Measurements from ENCODE around the gene SAMD14.

The SAMD14 gene

DNA sequence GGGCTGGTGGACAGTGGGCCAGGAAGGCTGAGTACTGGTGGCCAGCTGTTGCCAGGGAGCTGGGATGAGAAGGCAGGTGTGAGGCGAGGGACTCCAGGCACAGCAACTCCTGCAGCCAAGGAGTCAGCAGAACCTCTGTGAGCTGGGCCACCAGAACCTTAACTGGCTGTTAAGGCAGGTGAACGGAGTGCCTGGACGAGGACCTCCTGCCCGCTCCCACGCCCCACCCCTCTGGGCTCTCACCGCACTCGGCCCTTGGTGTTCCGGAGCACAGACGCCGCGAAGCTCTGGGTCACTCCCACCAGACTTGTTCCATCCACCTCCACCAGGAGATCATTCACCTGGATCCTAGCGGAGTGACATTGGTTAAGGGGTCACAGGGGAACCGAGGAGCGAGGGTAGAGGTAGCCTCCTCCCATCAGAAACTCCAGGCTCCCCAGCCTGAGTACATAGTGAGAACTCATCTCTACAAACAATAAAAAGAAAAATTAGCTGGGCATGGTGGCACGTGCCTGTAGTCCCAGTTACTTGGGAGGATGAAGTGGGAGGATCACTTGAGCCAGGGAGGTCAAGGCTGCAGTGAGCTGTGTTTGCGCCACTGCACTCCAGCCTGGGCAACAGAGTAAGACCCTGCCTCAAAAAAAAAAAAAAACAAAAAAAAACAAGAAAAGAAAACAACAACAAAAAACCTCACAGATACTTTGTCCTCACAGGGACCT, 11.2 kb upstream of the SAMD14 start:
- no peak for ATAC-seq
- TF ChIP-seq OSR1 (CRISPR knock-in tag; IDR thresholded peaks at IDR 0.05), result no peak
- TF ChIP-seq, protein P1, sequence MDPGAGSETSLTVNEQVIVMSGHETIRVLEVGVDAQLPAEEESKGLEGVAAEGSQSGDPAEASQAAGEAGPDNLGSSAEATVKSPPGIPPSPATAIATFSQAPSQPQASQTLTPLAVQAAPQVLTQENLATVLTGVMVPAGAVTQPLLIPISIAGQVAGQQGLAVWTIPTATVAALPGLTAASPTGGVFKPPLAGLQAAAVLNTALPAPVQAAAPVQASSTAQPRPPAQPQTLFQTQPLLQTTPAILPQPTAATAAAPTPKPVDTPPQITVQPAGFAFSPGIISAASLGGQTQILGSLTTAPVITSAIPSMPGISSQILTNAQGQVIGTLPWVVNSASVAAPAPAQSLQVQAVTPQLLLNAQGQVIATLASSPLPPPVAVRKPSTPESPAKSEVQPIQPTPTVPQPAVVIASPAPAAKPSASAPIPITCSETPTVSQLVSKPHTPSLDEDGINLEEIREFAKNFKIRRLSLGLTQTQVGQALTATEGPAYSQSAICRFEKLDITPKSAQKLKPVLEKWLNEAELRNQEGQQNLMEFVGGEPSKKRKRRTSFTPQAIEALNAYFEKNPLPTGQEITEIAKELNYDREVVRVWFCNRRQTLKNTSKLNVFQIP (CRISPR knock-in tag; IDR thresholded peaks at IDR 0.05; ENCODE audit: borderline replicate concordance, low read depth), result no peak
- no peak for TF ChIP-seq PPARA (CRISPR knock-in tag; IDR thresholded peaks at IDR 0.05; ENCODE audit: borderline replicate concordance)
- no peak for TF ChIP-seq TSHZ2 (CRISPR knock-in tag; IDR thresholded peaks at IDR 0.05)
- TF ChIP-seq BACH2 (CRISPR knock-in tag; IDR thresholded peaks at IDR 0.05; ENCODE audit: borderline replicate concordance), result no peak
- TF ChIP-seq CSDC2 (CRISPR knock-in tag; IDR thresholded peaks at IDR 0.05), result no peak
- no peak for TF ChIP-seq ESRRG (CRISPR knock-in tag; IDR thresholded peaks at IDR 0.05)
- no peak for TF ChIP-seq TCF4 (CRISPR knock-in tag; IDR thresholded peaks at IDR 0.05; ENCODE audit: borderline replicate concordance)
- TF ChIP-seq ZNF565 (CRISPR knock-in tag; conservative IDR thresholded peaks at IDR 0.05; ENCODE audit: low read depth), result no peak
- TF ChIP-seq PATZ1 (CRISPR knock-in tag; IDR thresholded peaks at IDR 0.05; ENCODE audit: borderline replicate concordance), result no peak
- TF ChIP-seq SNAI2 (CRISPR knock-in tag; IDR thresholded peaks at IDR 0.05), result no peak

DNA sequence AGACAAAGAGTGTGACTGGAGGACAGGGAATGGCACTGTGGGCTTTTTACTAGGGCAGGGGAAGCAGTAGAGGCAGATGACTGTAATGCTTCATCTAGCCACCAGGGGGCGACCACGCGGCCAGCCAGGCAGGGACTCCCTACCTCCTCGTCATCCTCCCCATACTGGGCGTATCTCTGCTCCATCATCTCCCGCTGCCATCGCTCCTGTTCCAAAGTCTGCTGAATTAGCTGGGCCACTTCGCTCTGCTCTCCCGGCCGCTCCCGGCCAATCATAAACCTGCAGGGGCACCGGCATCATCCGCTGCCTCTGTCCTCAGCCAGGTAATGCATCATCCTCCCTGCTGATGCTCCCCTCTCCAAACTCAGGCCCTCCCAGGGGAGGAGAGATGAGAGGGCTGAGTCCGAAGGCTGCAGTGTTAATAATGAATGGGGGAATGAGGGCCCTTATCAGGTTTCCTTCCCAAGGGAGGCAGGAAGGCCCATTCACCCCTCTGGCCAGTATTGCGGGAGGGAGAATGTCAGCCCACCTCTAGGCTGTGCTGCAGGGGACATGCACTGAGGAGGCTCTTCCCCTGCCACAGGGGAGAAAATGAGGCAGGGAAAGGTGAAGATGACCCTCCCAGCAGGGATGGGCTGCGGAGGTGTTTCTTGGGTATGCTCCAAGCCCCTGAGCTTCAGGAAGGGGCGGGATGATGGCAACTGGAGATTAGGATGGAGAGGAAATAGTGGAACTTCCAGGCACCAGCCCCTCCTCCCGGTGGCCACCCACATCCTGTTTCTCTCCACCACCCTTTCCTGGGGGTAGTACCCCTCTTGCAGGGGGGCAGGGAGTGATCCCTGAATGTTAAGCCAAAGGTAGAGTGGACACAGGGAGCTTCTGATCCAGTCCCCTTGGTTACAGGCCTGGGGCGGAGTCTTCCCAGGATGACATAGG, 10.3 kb upstream of the SAMD14 start:
- no peak for TF ChIP-seq BACH2 (CRISPR knock-in tag; IDR thresholded peaks at IDR 0.05; ENCODE audit: borderline replicate concordance)
- no peak for TF ChIP-seq GLIS3 (CRISPR knock-in tag; IDR thresholded peaks at IDR 0.05)
- no peak for TF ChIP-seq ZFP30 (CRISPR knock-in tag; IDR thresholded peaks at IDR 0.05)
- no peak for TF ChIP-seq ZNF565 (CRISPR knock-in tag; conservative IDR thresholded peaks at IDR 0.05; ENCODE audit: low read depth)
- no peak for TF ChIP-seq ESRRG (CRISPR knock-in tag; IDR thresholded peaks at IDR 0.05)
- no peak for TF ChIP-seq ISL1 (CRISPR knock-in tag; IDR thresholded peaks at IDR 0.05)
- no peak for TF ChIP-seq ZNF70 (CRISPR knock-in tag; IDR thresholded peaks at IDR 0.05)
- no peak for TF ChIP-seq ZNF8 (CRISPR knock-in tag; IDR thresholded peaks at IDR 0.05)
- TF ChIP-seq OSR1 (CRISPR knock-in tag; IDR thresholded peaks at IDR 0.05), result no peak
- TF ChIP-seq, protein P2, sequence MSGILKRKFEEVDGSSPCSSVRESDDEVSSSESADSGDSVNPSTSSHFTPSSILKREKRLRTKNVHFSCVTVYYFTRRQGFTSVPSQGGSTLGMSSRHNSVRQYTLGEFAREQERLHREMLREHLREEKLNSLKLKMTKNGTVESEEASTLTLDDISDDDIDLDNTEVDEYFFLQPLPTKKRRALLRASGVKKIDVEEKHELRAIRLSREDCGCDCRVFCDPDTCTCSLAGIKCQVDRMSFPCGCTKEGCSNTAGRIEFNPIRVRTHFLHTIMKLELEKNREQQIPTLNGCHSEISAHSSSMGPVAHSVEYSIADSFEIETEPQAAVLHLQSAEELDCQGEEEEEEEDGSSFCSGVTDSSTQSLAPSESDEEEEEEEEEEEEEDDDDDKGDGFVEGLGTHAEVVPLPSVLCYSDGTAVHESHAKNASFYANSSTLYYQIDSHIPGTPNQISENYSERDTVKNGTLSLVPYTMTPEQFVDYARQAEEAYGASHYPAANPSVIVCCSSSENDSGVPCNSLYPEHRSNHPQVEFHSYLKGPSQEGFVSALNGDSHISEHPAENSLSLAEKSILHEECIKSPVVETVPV (CRISPR knock-in tag; IDR thresholded peaks at IDR 0.05), result no peak
- TF ChIP-seq PATZ1 (CRISPR knock-in tag; IDR thresholded peaks at IDR 0.05; ENCODE audit: borderline replicate concordance), result no peak
- no peak for TF ChIP-seq TCF4 (CRISPR knock-in tag; IDR thresholded peaks at IDR 0.05; ENCODE audit: borderline replicate concordance)
- no peak for TF ChIP-seq PPARA (CRISPR knock-in tag; IDR thresholded peaks at IDR 0.05; ENCODE audit: borderline replicate concordance)
- TF ChIP-seq CSDC2 (CRISPR knock-in tag; IDR thresholded peaks at IDR 0.05), result no peak
- no peak for TF ChIP-seq CREB5 (CRISPR knock-in tag; IDR thresholded peaks at IDR 0.05; ENCODE audit: low read depth)
- no peak for TF ChIP-seq RARB (CRISPR knock-in tag; IDR thresholded peaks at IDR 0.05)
- TF ChIP-seq TOX (CRISPR knock-in tag; IDR thresholded peaks at IDR 0.05; ENCODE audit: borderline replicate concordance), result no peak
- TF ChIP-seq ARNTL (CRISPR knock-in tag; IDR thresholded peaks at IDR 0.05; ENCODE audit: borderline replicate concordance, low read depth), result no peak
- TF ChIP-seq, protein P1 (CRISPR knock-in tag; IDR thresholded peaks at IDR 0.05; ENCODE audit: borderline replicate concordance, low read depth), result no peak
- TF ChIP-seq ZFP3 (CRISPR knock-in tag; IDR thresholded peaks at IDR 0.05), result no peak
- ATAC-seq, result peak; percentile 90
